ENCODE measurements around the gene RPGR.
A peak's percentile ranks its signal among the peaks of the same experiment; 100 is the strongest.

The RPGR gene, protein sequence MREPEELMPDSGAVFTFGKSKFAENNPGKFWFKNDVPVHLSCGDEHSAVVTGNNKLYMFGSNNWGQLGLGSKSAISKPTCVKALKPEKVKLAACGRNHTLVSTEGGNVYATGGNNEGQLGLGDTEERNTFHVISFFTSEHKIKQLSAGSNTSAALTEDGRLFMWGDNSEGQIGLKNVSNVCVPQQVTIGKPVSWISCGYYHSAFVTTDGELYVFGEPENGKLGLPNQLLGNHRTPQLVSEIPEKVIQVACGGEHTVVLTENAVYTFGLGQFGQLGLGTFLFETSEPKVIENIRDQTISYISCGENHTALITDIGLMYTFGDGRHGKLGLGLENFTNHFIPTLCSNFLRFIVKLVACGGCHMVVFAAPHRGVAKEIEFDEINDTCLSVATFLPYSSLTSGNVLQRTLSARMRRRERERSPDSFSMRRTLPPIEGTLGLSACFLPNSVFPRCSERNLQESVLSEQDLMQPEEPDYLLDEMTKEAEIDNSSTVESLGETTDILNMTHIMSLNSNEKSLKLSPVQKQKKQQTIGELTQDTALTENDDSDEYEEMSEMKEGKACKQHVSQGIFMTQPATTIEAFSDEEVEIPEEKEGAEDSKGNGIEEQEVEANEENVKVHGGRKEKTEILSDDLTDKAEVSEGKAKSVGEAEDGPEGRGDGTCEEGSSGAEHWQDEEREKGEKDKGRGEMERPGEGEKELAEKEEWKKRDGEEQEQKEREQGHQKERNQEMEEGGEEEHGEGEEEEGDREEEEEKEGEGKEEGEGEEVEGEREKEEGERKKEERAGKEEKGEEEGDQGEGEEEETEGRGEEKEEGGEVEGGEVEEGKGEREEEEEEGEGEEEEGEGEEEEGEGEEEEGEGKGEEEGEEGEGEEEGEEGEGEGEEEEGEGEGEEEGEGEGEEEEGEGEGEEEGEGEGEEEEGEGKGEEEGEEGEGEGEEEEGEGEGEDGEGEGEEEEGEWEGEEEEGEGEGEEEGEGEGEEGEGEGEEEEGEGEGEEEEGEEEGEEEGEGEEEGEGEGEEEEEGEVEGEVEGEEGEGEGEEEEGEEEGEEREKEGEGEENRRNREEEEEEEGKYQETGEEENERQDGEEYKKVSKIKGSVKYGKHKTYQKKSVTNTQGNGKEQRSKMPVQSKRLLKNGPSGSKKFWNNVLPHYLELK

GRCh38 chrX:38327007-38327774, at the start of gene RPGR:
RPGR (minus strand) TSS chrX:38327509; CDS start chrX:38327367, 142 bp downstream.
- H3K4me3 ChIP-seq (ENCODE audit: low read length) = peak within 1 kb of the TSS; percentile 68
- peak; percentile 93 for DNase-seq (ENCODE audit: low read depth)
- TF ChIP-seq, protein P1, sequence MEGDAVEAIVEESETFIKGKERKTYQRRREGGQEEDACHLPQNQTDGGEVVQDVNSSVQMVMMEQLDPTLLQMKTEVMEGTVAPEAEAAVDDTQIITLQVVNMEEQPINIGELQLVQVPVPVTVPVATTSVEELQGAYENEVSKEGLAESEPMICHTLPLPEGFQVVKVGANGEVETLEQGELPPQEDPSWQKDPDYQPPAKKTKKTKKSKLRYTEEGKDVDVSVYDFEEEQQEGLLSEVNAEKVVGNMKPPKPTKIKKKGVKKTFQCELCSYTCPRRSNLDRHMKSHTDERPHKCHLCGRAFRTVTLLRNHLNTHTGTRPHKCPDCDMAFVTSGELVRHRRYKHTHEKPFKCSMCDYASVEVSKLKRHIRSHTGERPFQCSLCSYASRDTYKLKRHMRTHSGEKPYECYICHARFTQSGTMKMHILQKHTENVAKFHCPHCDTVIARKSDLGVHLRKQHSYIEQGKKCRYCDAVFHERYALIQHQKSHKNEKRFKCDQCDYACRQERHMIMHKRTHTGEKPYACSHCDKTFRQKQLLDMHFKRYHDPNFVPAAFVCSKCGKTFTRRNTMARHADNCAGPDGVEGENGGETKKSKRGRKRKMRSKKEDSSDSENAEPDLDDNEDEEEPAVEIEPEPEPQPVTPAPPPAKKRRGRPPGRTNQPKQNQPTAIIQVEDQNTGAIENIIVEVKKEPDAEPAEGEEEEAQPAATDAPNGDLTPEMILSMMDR (conservative IDR thresholded peaks at IDR 0.05; ENCODE audit: low read length) = peak; percentile 72

DNA sequence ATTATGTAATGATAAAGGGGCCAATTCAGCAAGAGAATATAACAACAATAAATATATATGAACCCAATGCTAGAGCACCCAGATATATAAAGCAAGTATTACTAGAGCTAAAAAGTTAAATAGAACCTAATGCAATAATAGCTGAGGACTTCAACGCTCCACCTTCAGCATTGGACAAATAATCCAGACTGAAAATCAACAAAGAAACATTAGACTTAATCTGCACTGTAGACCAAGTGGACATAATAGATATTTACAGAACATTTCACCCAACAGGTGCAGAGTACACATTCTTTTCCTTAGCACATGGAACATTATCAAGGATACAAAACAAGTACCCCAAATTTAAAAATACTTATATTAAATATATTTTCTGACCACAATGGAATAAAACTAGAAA, 49.4 kb upstream of the RPGR start:
- H3K4me3 ChIP-seq (ENCODE audit: low read length) = no peak overlapping the region
- TF ChIP-seq, protein P1 (conservative IDR thresholded peaks at IDR 0.05; ENCODE audit: low read length) = no peak
- no peak for DNase-seq (ENCODE audit: low read depth)

GRCh38 chrX:38375891-38376290, 48.6 kb upstream of the RPGR start:
- no peak overlapping the region for H3K4me3 ChIP-seq (ENCODE audit: low read length)
- TF ChIP-seq, protein P1 (conservative IDR thresholded peaks at IDR 0.05; ENCODE audit: low read length) = peak; percentile 46; the same call in 1 of the 2 replicates
- DNase-seq (ENCODE audit: low read depth) = no peak

- TF ChIP-seq, protein P1 (conservative IDR thresholded peaks at IDR 0.05; ENCODE audit: low read length) = no peak
- no peak overlapping the region for H3K4me3 ChIP-seq (ENCODE audit: low read length)
- DNase-seq (ENCODE audit: low read depth) = no peak
These were observed 47.1 kb upstream of the RPGR start for GRCh38 chrX:38374431-38374830.

GRCh38 chrX:38371641-38372040, 44.3 kb upstream of the RPGR start:
- TF ChIP-seq, protein P1 (conservative IDR thresholded peaks at IDR 0.05; ENCODE audit: low read length) = no peak
- no peak for DNase-seq (ENCODE audit: low read depth)

GRCh38 chrX:38368774-38369173, 41.5 kb upstream of the RPGR start:
- TF ChIP-seq, protein P1 (conservative IDR thresholded peaks at IDR 0.05; ENCODE audit: low read length) = no peak
- no peak for DNase-seq (ENCODE audit: low read depth)
- no peak overlapping the region for H3K4me3 ChIP-seq (ENCODE audit: low read length)

More at GRCh38 chrX:38371641-38372040, 44.3 kb upstream of the RPGR start:
- H3K4me3 ChIP-seq (ENCODE audit: low read length) = no peak overlapping the region

All from AG10803 (cell line).